Uterus (tissue), 2 donors: ENCODE measurements around the gene ADIPOR2.

ENCODE experiments used
- CTCF ChIP-seq, 4 experiments: fragments of 200-600 bp in 2 of 4; fragments of 450-650 bp in 2 of 4; sonication (generic) in 2 of 4; IDR thresholded peaks; one replicate each; pipeline ENCODE4 v1.5.1; 2016 to 2019; ENCODE audit warnings: antibody characterized with exemption in 4 of 4, mild to moderate bottlenecking in 2 of 4, moderate library complexity in 1 of 4
- POLR2A ChIP-seq, 2 donors: fragments of 450-650 bp; IDR thresholded peaks; one replicate each; pipeline ENCODE4 v1.6.1; 2016; ENCODE audit warnings: antibody characterized with exemption in 2 of 2, mild to moderate bottlenecking in 1 of 2, moderate library complexity in 1 of 2

DNA sequence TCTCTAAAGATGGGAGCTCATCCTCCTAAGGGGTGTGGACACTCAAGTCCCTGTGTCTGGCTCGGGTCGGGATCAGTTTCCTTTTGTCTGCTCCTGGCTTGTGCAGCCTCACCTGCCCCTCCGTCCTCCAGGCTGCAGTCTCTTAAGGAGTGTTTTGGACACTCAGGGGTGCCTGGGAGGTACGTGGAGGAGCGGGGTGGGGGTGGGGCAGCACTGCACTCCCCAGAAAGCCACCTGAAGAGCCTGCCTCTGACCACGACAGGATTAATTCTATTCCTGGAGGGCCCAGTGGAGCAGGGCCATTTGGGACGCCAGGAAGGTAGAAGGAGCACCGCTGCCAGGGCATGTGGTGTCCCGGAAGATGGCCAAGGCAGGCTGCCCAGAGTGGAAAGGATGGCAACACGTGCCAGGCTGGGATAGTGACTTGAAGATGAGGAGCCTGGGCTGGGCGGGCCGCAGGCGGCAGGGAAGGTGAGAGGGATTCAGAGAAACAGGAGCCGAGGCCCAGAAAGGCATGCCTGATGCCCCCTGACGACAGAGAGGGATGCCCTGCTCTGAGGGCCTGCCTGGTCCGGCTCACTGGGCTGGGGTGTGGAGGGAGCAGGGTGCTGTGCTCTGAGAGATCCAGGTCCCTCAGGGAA, 114.7 kb downstream of the ADIPOR2 start:
- TF ChIP-seq CTCF (IDR thresholded peaks at IDR 0.05) (no peak), POLR2A (IDR thresholded peaks at IDR 0.05) (no peak)
